Cardiac muscle cell (in vitro differentiated cells and primary cell): ENCODE measurements around the gene PGS1. TPM values are rescaled to one million over a fixed set of nuclear protein-coding genes. Genes with fewer than 3 reads are reported as not detected.

ENCODE experiments used
- DNase-seq, 2 donors: peaks; one replicate each; pipeline versions ENCODE4 v3.0.0 to v3.0.0-alpha.2; 2010 to 2017; ENCODE audit warnings: low read depth in 1 of 2, low spot score in 1 of 2
- H3K27ac ChIP-seq: fragments of 200-600 bp; sonication (generic); 2 replicates; pipeline ENCODE4 v1.5.1; 2016
- H3K27me3 ChIP-seq: fragments of 200-600 bp; sonication (generic); 2 replicates; pipeline ENCODE4 v1.6.0; 2016; ENCODE audit warnings: control low read depth
- H3K36me3 ChIP-seq: fragments of 200-600 bp; sonication (generic); 2 replicates; pipeline ENCODE4 v1.5.1; 2016; ENCODE audit warnings: control low read depth
- H3K4me1 ChIP-seq: fragments of 200-600 bp; sonication (generic); 2 replicates; pipeline ENCODE4 v1.8.1; 2017; ENCODE audit warnings: low read depth, mild to moderate bottlenecking, mixed run types
- H3K4me3 ChIP-seq: fragments of 200-600 bp; sonication (generic); 2 replicates; pipeline ENCODE4 v1.5.1; 2016; ENCODE audit warnings: mild to moderate bottlenecking
- H3K9me3 ChIP-seq: fragments of 200-600 bp; sonication (generic); 2 replicates; pipeline ENCODE4 v1.5.1; 2017; ENCODE audit warnings: low read depth, mild to moderate bottlenecking, control low read depth
- polyA plus RNA-seq: library from polyadenylated mRNA; unstranded; fragments of >200 nt; fragmentation: Nextera tagmentation; extraction: Ambion mirVana; gene quantifications from 2 replicates; pipeline ENCODE4 v1.2.1, GENCODE V29; 2016
- total RNA-seq: library from RNA; depleted of rRNA; stranded (reverse); fragments of >200 nt; gene quantifications from 2 replicates; pipeline ENCODE4 v1.2.3, GENCODE V29; 2016
- TF ChIP-seq, protein P1 (sequence below): IDR thresholded peaks from 2 replicates; pipeline ENCODE4 v1.5.1; 2012; ENCODE audit warnings: low read depth, mild to moderate bottlenecking, low read length

The PGS1 gene
- total and polyA plus RNA-seq, 2 experiments from 2014 or later = 46.7 to 64.7 TPM

DNA sequence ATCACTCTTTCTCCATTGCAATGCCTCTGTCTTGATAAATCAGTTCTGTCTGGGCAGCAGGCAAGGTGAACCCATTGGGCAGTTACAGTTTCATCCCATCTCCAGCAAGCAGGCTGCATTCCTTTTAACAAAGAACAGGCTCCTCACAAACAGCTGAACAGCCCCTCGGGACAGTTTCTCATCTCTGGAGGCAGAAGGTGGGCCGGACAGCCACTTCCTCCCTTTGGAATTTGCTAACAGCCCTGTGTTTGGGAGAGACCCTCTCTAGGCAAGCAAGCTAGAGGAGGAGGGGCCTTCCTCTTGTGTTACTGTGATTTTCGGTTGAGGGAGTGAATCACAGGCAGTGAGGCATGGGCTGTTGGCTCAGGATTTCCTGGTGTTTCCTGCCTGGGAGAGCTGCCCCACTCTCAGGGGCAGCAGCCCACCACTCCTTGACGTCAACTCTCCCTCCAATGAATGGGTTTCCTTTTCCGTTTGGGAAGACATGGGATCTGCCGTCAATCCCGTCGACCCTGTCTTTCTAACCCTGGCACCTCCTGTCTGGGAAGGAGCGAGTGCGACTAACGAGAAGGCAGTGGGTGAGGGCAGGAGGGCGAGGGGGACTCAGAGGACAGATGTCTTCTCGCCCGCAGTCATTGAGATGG, 3.7 kb upstream of the PGS1 start:
- peak overlapping the region; percentile 70 for H3K27ac ChIP-seq
- DNase-seq = peak in 1 of 2 donors; percentile 87
- H3K4me1 ChIP-seq = peaks cover 23% of the 10 kb centered on the region
- TF ChIP-seq, protein P1, sequence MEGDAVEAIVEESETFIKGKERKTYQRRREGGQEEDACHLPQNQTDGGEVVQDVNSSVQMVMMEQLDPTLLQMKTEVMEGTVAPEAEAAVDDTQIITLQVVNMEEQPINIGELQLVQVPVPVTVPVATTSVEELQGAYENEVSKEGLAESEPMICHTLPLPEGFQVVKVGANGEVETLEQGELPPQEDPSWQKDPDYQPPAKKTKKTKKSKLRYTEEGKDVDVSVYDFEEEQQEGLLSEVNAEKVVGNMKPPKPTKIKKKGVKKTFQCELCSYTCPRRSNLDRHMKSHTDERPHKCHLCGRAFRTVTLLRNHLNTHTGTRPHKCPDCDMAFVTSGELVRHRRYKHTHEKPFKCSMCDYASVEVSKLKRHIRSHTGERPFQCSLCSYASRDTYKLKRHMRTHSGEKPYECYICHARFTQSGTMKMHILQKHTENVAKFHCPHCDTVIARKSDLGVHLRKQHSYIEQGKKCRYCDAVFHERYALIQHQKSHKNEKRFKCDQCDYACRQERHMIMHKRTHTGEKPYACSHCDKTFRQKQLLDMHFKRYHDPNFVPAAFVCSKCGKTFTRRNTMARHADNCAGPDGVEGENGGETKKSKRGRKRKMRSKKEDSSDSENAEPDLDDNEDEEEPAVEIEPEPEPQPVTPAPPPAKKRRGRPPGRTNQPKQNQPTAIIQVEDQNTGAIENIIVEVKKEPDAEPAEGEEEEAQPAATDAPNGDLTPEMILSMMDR = no peak
- H3K36me3 ChIP-seq = no peaks in the 10 kb centered on the region
- no peak overlapping the region for H3K4me3 ChIP-seq
- H3K9me3 ChIP-seq = no peaks in the 10 kb centered on the region
- H3K27me3 ChIP-seq = no peaks in the 10 kb centered on the region

DNA sequence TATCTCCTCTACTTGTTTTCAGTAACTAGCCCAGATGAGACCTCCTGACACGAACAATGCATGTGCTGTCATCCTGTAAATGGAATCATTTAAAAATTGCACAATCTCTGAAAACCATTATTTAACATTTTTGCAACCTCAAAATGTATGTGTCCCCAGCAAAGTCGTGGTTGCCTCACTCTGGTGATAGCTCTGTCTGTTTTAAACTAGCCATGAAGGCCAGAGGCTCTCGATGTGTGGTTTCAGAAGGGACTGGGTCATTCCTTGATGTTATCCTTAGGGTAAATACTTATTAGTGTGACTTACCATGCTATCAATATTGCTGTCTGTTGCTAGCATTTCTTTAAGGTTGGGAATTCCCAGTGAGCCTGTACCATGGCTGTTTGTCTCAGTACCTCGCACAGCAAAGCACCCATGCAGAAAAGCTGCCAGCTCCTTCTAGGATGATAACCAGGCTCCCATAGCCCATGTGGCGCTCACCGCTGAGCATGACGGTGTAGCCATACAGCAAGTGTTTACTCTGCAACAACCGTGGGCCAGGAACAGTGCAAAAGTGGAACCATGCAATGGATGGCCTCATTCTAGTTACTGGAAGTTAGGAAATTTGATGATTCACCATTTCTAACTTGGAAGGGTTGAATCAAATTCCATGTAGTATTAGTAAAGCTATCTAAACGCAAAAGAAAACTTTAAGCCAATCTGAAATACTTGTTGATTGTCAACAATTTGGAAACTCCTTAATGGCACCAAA, 2.9 kb upstream of the PGS1 start:
- no peak overlapping the region for H3K4me3 ChIP-seq
- H3K4me1 ChIP-seq = peaks cover 22% of the 10 kb centered on the region
- DNase-seq = peak in 1 of 2 donors; percentile 96
- no peaks in the 10 kb centered on the region for H3K9me3 ChIP-seq
- H3K27me3 ChIP-seq = no peaks in the 10 kb centered on the region
- TF ChIP-seq, protein P1 = no peak
- H3K36me3 ChIP-seq = no peaks in the 10 kb centered on the region
- H3K27ac ChIP-seq = peak overlapping the region; percentile 70

DNA sequence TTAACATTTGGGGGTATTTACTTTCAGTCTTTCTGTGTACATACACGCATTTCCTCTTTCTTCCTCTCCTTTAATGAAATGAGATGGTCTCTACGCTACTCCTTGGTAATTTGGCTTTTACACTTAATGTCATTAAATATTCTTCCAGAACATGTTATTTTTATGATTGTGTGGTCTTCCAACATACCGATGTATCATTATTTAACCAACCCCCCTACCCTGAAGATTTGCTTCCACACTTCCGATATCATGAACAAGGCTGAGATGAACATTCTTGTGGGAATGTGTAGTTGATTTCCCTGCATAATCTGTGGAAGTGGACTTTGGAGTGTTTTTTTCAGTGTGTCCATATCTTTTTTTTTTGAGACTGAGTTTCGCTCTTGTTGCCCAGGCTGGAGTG, 2.3 kb upstream of the PGS1 start:
- no peaks in the 10 kb centered on the region for H3K36me3 ChIP-seq
- no peaks in the 10 kb centered on the region for H3K27me3 ChIP-seq
- DNase-seq = no peak
- TF ChIP-seq, protein P1 = no peak
- no peak overlapping the region for H3K4me3 ChIP-seq
- peaks cover 22% of the 10 kb centered on the region for H3K4me1 ChIP-seq
- no peaks in the 10 kb centered on the region for H3K9me3 ChIP-seq
- H3K27ac ChIP-seq = no peak overlapping the region

DNA sequence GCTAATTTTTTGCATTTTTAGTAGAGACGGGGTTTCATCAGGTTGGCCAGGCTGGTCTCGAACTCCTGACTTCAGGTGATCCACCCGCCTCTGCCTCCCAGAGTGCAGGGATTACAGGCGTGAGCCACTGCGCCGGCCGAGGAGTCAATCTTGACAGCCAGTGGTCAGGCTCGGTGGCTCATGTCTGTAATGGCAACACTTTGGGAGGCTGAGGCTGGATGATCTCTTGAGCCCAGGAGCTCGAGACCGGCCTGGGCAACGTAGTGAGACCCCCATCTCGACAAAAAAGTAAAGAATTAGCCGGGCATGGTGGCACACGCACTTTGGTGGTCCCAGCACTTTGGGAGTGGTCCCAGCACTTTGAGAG, 608 bp upstream of the PGS1 start:
- TF ChIP-seq, protein P1 = no peak
- no peak for DNase-seq
- no peaks in the 10 kb centered on the region for H3K9me3 ChIP-seq
- no peak overlapping the region for H3K4me3 ChIP-seq
- H3K4me1 ChIP-seq = peaks cover 22% of the 10 kb centered on the region
- no peaks in the 10 kb centered on the region for H3K36me3 ChIP-seq
- no peak overlapping the region for H3K27ac ChIP-seq
- no peaks in the 10 kb centered on the region for H3K27me3 ChIP-seq

DNA sequence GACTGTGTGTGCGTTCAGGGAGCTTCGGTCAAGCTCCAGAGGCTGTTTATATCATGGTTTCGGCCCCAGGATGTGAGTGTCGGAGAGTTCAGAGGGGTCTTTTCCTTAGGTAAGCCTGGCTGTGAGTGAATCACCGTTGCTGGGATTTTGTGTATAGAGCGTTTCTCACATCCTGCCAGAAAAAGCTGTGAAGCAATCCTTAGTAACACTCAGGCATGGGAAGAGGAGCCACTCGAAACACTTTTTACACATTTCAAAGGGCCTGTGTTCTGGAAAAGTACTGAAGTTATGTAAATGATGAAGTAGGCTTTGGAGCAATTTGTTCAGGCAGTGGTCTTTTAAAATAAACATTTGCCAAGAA, 662 bp downstream of the PGS1 start:
- Histone ChIP-seq H3K27ac (peak overlapping the region; percentile 82), H3K36me3 (no peaks in the 10 kb centered on the region), H3K4me3 (peak overlapping the region; percentile 98), H3K4me1 (peaks cover 21% of the 10 kb centered on the region), H3K9me3 (no peaks in the 10 kb centered on the region), H3K27me3 (no peaks in the 10 kb centered on the region)
- peak in 1 of 2 donors; percentile 83 for DNase-seq
- TF ChIP-seq, protein P1 = no peak
